Activated T-cell treated with anti-CD3 and anti-CD28 coated beads, Interleukin-2, amount 50 U/mL, for 72 hours (primary cell): ENCODE measurements around the gene TRIO. TPM values are rescaled to one million over a fixed set of nuclear protein-coding genes. Genes with fewer than 3 reads are reported as not detected.

Source experiments
- ATAC-seq, 2 donors: fragments of 150-1000 bp; cut with Tn5 transposase; replicated peaks in 1 of 2; 2 replicates each; pipeline ENCODE4 v1.10.0; 2021; ENCODE audit warnings: moderate library complexity in 2 of 2, mild to moderate bottlenecking in 1 of 2
- DNase-seq, 2 donors: peaks; one replicate each; pipeline ENCODE4 v3.0.0; 2021 to 2022; ENCODE audit warnings: mixed read lengths in 1 of 2
- H3K27ac Mint-ChIP-seq: one replicate; pipeline ENCODE4 v1.8.0; 2022; ENCODE audit warnings: mild to moderate bottlenecking, moderate library complexity, mixed read lengths
- H3K27me3 Mint-ChIP-seq: one replicate; pipeline ENCODE4 v1.8.0; 2022; ENCODE audit warnings: low read depth, mixed read lengths
- H3K36me3 Mint-ChIP-seq, 2 donors: one replicate each; pipeline ENCODE4 v1.8.0; 2022; ENCODE audit warnings: mixed read lengths in 2 of 2, mild to moderate bottlenecking in 1 of 2; ENCODE audit not compliant: insufficient read depth in 2 of 2
- H3K4me1 Mint-ChIP-seq: one replicate; pipeline ENCODE4 v1.8.0; 2022; ENCODE audit warnings: low read depth, mixed read lengths
- H3K4me3 Mint-ChIP-seq, 2 donors: one replicate each; pipeline ENCODE4 v1.8.0; 2022; ENCODE audit warnings: mild to moderate bottlenecking in 2 of 2, mixed read lengths in 2 of 2, moderate library complexity in 2 of 2
- H3K9me3 Mint-ChIP-seq, 2 donors: one replicate each; pipeline ENCODE4 v1.8.0; 2022; ENCODE audit warnings: mixed read lengths in 2 of 2
- total RNA-seq, 2 donors: library from RNA; stranded (reverse); gene quantifications; one replicate each; pipeline ENCODE4 v1.2.3, GENCODE V29; 2022

The TRIO gene
- total RNA-seq, 2 donors from 2014 or later: 13.2 to 14.0 TPM

GRCh38 chr5:14513266-14513665 is 370.1 kb downstream of the TRIO start:
- H3K36me3 Mint-ChIP-seq: peaks cover 2 to 4% of the 10 kb centered on the region in 2 donors
- H3K9me3 Mint-ChIP-seq: peaks cover 4 to 5% of the 10 kb centered on the region in 2 donors
- DNase-seq (no peak), ATAC-seq (no peak)
- no peaks in the 10 kb centered on the region for H3K27me3 Mint-ChIP-seq
- H3K4me1 Mint-ChIP-seq: no peaks in the 10 kb centered on the region
- H3K4me3 Mint-ChIP-seq: no peak overlapping the region
- H3K27ac Mint-ChIP-seq: no peak overlapping the region

DNA sequence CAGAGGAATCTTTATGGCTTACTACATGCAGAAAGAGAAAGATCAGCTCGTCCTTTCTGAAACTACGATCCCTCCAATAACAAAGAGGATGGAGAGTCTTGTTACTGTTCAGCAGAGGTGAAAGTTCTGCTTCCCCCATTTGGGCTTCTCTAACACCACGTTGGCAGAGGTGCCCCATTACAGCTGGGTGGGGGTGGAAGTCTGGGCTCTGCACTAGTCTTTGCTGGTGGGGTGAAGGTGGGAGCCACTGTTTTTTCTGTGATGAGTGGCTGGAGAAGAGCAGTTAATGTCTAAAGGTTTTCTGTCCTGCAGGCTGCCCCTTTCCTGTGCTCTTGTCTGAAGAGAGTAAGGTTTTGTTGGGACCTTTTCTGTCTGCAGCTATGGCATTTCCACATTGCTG is 373.8 kb downstream of the TRIO start:
- peaks cover 4 to 10% of the 10 kb centered on the region in 2 donors for H3K9me3 Mint-ChIP-seq
- H3K27ac Mint-ChIP-seq: no peak overlapping the region
- H3K4me3 Mint-ChIP-seq: no peak overlapping the region
- no peak for DNase-seq
- H3K4me1 Mint-ChIP-seq: no peaks in the 10 kb centered on the region
- H3K27me3 Mint-ChIP-seq: peaks cover 3% of the 10 kb centered on the region
- peaks cover 2 to 4% of the 10 kb centered on the region in 2 donors for H3K36me3 Mint-ChIP-seq
- ATAC-seq: no peak

DNA sequence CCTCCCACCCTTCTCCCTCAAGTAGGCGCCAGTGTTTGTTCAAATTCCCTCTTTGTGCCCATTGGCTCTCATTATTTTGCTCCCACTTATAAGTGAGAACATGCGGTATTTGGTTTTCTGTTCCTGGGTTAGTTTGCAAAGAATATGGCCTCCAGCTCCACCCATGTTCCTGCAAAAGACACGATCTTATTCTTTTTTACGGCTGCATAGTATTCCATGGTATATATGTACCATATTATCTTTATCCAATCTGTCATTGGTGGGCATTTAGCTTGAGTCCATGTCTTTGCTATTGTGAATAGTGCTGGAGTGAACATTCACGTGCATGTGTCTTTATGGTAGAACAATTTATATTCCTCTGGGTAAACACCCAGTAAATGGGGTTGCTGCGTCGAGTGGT is 375.5 kb downstream of the TRIO start:
- H3K36me3 Mint-ChIP-seq: peaks cover 2 to 4% of the 10 kb centered on the region in 2 donors
- no peaks in the 10 kb centered on the region for H3K4me1 Mint-ChIP-seq
- no peak for DNase-seq
- H3K27ac Mint-ChIP-seq: no peak overlapping the region
- ATAC-seq: no peak
- H3K27me3 Mint-ChIP-seq: peaks cover 7% of the 10 kb centered on the region
- no peak overlapping the region for H3K4me3 Mint-ChIP-seq
- peaks cover 4 to 10% of the 10 kb centered on the region in 2 donors for H3K9me3 Mint-ChIP-seq

GRCh38 chr5:14521748-14522147 is 378.6 kb downstream of the TRIO start:
- no peak for ATAC-seq
- H3K4me3 Mint-ChIP-seq: no peak overlapping the region
- peaks cover 0 to 5% of the 10 kb centered on the region in 2 donors for H3K9me3 Mint-ChIP-seq
- DNase-seq: no peak
- no peaks in the 10 kb centered on the region for H3K4me1 Mint-ChIP-seq
- H3K27ac Mint-ChIP-seq: no peak overlapping the region
- peaks cover 7% of the 10 kb centered on the region for H3K27me3 Mint-ChIP-seq
- no peaks in the 10 kb centered on the region for H3K36me3 Mint-ChIP-seq

GRCh38 chr5:14522721-14523120 is 379.6 kb downstream of the TRIO start:
- Mint-ChIP-seq H3K27ac (no peak overlapping the region), H3K9me3 (peaks cover 0 to 5% of the 10 kb centered on the region in 2 donors), H3K27me3 (peaks cover 7% of the 10 kb centered on the region), H3K36me3 (no peaks in the 10 kb centered on the region), H3K4me1 (no peaks in the 10 kb centered on the region), H3K4me3 (no peak overlapping the region)
- ATAC-seq (no peak), DNase-seq (no peak)

GRCh38 chr5:14523243-14524034 is 380.3 kb downstream of the TRIO start:
- no peak overlapping the region for H3K4me3 Mint-ChIP-seq
- ATAC-seq (no peak), DNase-seq (no peak)
- H3K4me1 Mint-ChIP-seq: no peaks in the 10 kb centered on the region
- H3K27ac Mint-ChIP-seq: no peak overlapping the region
- H3K27me3 Mint-ChIP-seq: peaks cover 7% of the 10 kb centered on the region
- H3K36me3 Mint-ChIP-seq: no peaks in the 10 kb centered on the region
- peaks cover 0 to 5% of the 10 kb centered on the region in 2 donors for H3K9me3 Mint-ChIP-seq

- Mint-ChIP-seq H3K4me1 (no peaks in the 10 kb centered on the region), H3K9me3 (no peaks in the 10 kb centered on the region), H3K27ac (no peak overlapping the region), H3K27me3 (peaks cover 7% of the 10 kb centered on the region), H3K36me3 (no peaks in the 10 kb centered on the region), H3K4me3 (no peak overlapping the region)
- no peak for DNase-seq
- ATAC-seq: no peak
Measured at GRCh38 chr5:14525397-14525796, 382.3 kb downstream of the TRIO start.

GRCh38 chr5:14526493-14526892 is 383.4 kb downstream of the TRIO start:
- Mint-ChIP-seq H3K27ac (no peak overlapping the region), H3K9me3 (no peaks in the 10 kb centered on the region), H3K4me3 (no peak overlapping the region), H3K36me3 (no peaks in the 10 kb centered on the region), H3K27me3 (peaks cover 7% of the 10 kb centered on the region), H3K4me1 (no peaks in the 10 kb centered on the region)
- DNase-seq (no peak), ATAC-seq (no peak)

- ATAC-seq (no peak), DNase-seq (no peak)
- H3K9me3 Mint-ChIP-seq: no peaks in the 10 kb centered on the region
- H3K27ac Mint-ChIP-seq: no peak overlapping the region
- H3K36me3 Mint-ChIP-seq: no peaks in the 10 kb centered on the region
- no peaks in the 10 kb centered on the region for H3K4me1 Mint-ChIP-seq
- no peak overlapping the region for H3K4me3 Mint-ChIP-seq
- no peaks in the 10 kb centered on the region for H3K27me3 Mint-ChIP-seq
Measured at GRCh38 chr5:14528115-14528514, 385.0 kb downstream of the TRIO start.

DNA sequence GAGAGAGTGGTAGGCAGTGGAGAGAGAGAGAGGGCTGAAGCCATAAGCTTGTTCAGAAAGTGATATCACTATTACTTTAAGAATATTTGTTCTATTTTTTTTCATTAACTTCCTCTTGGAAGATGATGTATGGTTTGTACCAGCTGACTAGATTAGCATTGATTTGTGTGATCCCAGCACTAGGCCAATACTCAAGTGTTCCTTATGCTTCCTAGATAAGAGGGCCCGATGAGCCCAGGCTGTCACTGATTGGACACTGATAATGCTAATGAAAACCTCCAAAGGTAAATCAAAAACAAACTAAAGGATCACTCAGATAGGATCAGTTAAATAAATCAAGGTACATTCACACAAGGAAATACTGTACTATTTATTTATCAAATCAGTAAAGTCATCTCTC is 385.8 kb downstream of the TRIO start:
- Mint-ChIP-seq H3K4me1 (no peaks in the 10 kb centered on the region), H3K27ac (no peak overlapping the region), H3K9me3 (no peaks in the 10 kb centered on the region), H3K27me3 (no peaks in the 10 kb centered on the region), H3K36me3 (no peaks in the 10 kb centered on the region), H3K4me3 (no peak overlapping the region)
- ATAC-seq (no peak), DNase-seq (no peak)

DNA sequence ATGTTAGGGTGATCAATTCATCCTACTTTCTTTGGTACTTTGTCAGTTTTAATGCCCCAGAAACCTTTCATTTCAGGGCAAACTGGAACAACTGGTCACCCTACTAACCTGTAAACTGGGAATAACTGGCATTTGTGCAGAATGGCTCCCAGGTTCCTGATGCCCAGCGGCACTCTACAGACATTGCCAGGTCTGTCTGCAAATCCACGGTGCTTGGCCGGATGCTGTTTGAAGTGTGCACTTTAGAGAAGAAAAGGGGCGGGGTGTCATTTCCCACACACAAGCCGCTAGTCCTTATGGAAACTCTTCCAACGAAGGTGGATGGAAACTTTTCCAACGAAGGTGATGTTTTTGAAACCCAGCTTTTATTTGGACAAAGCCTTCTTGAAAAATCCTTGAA is 388.5 kb downstream of the TRIO start:
- no peak for DNase-seq
- Mint-ChIP-seq H3K27ac (no peak overlapping the region), H3K4me3 (no peak overlapping the region), H3K36me3 (no peaks in the 10 kb centered on the region), H3K9me3 (no peaks in the 10 kb centered on the region), H3K4me1 (no peaks in the 10 kb centered on the region), H3K27me3 (no peaks in the 10 kb centered on the region)
- ATAC-seq: no peak

DNA sequence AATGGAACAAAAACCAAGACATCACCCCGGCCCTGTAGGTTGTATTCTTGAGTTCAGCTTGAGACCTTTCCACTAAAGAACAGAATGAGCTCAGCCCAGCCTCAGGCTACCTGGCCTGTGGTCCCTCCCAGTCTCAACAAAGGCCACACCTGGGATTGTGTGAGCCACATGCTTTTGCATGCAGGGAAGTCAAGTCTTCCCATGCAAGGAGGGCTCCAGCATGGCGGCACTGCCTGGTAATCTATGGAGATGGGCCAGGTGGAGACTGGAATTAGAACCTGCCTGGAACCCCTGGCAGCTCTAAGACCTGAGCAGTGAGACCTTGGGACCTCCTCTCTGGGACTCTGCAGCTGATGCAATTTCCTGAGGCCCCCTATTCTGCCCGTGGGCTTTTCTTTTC is 389.0 kb downstream of the TRIO start:
- H3K4me3 Mint-ChIP-seq: no peak overlapping the region
- ATAC-seq (no peak), DNase-seq (no peak)
- no peak overlapping the region for H3K27ac Mint-ChIP-seq
- no peaks in the 10 kb centered on the region for H3K36me3 Mint-ChIP-seq
- H3K9me3 Mint-ChIP-seq: no peaks in the 10 kb centered on the region
- H3K4me1 Mint-ChIP-seq: no peaks in the 10 kb centered on the region
- no peaks in the 10 kb centered on the region for H3K27me3 Mint-ChIP-seq

DNA sequence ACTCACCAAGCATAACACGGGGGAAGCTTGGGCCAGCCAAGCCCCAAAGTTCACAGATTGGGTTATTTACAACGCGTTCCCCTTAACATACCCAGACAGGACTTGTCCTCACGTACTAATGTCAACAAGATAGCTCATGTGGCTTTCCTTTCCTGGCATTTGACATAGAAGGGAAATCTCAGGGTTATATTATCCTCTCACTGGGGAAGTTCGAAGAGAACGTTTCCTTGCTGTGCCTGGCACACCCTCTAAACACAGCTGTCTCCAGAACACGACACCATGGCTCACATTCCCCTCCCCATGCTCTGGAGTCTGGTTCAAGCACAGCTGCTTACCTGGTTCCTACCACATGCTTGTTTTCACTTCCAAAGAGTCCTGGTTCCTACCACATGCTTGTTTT is 391.6 kb downstream of the TRIO start:
- H3K4me3 Mint-ChIP-seq: no peak overlapping the region
- H3K27ac Mint-ChIP-seq: no peak overlapping the region
- H3K9me3 Mint-ChIP-seq: peaks cover 0 to 1% of the 10 kb centered on the region in 2 donors
- H3K27me3 Mint-ChIP-seq: no peaks in the 10 kb centered on the region
- ATAC-seq (no peak), DNase-seq (no peak)
- no peaks in the 10 kb centered on the region for H3K4me1 Mint-ChIP-seq
- no peaks in the 10 kb centered on the region for H3K36me3 Mint-ChIP-seq

DNA sequence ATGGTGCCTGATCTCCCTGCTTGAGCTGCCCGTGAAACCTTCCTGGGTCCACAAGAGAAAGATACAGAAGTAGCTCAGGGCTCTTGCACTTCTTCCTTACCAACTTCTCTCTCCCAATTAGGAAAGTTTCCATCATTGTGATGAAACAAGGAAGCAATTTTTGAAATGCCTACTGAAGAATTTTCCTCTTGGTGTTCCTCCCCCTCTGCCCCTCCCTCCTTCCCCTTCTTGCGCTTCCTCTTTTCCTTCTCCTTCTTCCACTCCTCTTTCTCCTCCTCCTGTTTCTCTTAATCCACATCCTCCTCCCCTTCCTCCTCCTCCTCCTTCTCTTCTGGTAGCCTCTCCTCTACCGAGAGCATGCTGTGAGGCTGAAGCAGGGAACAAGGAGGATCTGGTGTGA is 402.2 kb downstream of the TRIO start:
- peaks cover 7% of the 10 kb centered on the region for H3K4me1 Mint-ChIP-seq
- DNase-seq (no peak), ATAC-seq (no peak)
- H3K36me3 Mint-ChIP-seq: peaks cover 2 to 9% of the 10 kb centered on the region in 2 donors
- no peak overlapping the region for H3K4me3 Mint-ChIP-seq
- peaks cover 5 to 11% of the 10 kb centered on the region in 2 donors for H3K9me3 Mint-ChIP-seq
- no peak overlapping the region for H3K27ac Mint-ChIP-seq
- H3K27me3 Mint-ChIP-seq: no peaks in the 10 kb centered on the region
